CD4-positive, alpha-beta T cell treated with Interleukin-17A for 1 hour (primary cell): ENCODE measurements around the gene GPR141.

ENCODE experiments used
- DNase-seq: peaks from one replicate; pipeline ENCODE4 v3.0.0-alpha.2; 2020

Gene GPR141

DNA sequence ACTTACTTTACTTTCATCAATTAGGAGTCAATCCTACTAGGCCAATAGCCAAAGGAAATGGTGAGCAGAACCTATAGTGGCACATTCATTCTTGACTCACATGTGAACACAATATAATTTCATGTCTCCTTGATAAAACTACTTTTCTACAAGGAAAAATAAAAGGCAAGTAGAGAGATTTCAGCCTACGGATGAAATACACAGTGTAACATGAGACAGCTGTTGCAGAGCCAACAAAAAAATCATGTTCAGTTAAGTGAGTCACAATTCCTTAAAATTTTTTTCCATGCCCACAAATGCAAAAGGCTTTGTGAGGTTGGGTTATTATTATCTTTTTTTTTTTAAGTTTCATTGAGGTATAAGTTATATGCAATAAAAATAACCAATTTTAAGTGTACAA lies 54.8 kb downstream of the GPR141 start:
- no peak for DNase-seq

DNA sequence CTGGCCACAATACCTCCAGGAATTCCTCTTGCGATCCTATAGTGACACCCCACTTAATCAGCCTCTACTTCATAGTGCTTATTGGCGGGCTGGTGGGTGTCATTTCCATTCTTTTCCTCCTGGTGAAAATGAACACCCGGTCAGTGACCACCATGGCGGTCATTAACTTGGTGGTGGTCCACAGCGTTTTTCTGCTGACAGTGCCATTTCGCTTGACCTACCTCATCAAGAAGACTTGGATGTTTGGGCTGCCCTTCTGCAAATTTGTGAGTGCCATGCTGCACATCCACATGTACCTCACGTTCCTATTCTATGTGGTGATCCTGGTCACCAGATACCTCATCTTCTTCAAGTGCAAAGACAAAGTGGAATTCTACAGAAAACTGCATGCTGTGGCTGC lies 56.8 kb downstream of the GPR141 start:
- DNase-seq = no peak

DNA sequence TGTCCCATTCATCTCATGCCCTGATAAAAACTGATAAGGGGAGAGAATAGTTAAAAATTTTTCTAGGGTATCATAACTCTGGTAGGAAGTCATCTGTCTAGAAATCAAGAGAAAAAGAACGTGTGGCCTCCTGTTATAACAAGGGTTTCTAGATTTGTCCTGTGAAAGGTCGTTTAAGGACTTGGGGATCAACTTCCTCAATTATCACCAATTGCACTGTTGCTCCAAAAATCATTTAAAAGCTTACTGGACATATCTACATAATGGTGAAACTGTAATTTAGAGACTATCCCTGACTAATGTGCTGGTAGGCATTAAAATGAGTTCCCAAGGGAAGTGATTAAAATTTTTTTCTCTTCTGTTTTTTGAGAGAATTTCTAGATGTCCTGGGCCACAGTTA lies 58.2 kb downstream of the GPR141 start:
- DNase-seq = no peak

GRCh38 chr7:37751096-37751495 lies 67.5 kb downstream of the GPR141 start:
- no peak for DNase-seq

- DNase-seq = no peak
Observed at GRCh38 chr7:37753398-37754050, 70.0 kb downstream of the GPR141 start.

DNA sequence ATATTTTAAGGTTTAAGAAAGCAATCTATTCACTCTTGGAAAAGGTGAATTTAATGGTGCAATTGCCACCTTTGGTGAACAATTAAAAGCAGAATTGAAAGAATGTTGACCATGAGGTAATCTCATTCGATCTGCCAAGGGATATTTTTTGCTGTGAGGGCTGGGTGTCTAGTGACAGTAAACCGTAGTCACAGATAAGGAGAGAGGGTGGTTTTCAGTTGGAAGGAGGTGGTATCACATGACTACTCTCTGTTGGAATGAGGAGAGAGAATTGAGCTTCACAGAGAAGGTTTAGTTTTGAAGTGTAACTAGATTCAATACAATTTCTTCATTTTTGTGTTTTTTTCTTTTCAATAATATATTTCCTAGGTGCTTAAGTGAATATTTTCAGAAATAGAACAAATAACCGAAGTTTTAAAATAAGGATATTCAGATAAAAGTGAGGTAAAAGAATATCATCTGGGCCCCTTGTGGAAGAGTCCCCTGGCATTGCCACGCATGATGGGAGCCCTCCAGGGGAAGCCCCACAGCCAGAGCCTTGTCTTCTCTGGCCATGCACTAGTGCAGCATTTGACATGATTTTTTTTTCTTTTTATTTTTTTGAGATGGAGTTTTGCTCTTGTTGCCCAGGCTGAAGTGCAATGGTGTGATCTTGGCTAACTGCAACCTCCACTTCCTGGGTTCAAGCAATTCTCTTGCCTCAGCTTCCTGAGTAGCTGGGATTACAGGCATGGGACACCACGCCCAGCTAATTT lies 73.4 kb downstream of the GPR141 start:
- no peak for DNase-seq

DNA sequence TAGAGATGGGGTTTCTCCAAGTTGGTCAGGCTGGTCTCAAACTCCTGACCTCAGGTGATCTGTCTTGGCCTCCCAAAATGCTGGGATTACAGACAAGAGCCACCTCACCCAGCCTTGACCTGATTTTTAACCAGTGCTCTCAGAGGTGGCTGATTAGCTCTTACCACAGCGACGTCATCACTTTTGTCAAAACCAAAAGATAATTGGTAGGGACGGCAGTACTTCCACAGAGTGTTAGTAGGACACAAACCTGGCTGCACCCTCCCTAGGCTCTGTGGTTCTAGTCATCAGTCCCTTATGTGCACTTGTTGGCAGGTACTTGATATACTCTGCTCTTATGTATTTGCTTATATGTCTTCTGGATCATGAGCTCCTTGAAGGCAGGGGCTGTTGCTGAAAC lies 74.0 kb downstream of the GPR141 start:
- no peak for DNase-seq

- DNase-seq = no peak
Observed at GRCh38 chr7:37758501-37759045, 75.0 kb downstream of the GPR141 start.

- DNase-seq = no peak
Observed at GRCh38 chr7:37759526-37759925, 76.0 kb downstream of the GPR141 start.

DNA sequence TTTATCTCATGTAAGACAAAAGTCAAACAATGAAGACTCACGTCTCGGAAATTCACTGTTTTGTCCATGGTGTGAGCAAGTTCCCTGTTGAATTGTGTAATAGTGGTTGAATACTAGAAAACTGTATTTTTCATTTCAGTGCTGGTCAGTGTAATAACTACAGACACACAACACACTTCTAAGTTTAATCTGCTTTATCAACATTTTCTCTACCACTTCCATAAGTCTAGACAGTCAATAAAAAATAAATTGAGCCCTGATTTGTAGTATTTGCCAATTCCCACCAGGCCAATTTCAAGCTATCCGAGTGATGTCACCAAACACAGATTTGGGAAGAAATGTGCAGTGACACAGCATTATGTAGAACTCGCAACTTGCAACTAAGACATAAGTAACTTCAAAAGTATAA lies 81.9 kb downstream of the GPR141 start:
- no peak for DNase-seq

GRCh38 chr7:37765872-37766525 lies 82.4 kb downstream of the GPR141 start:
- DNase-seq = peak; percentile 13

GRCh38 chr7:37768611-37769010 lies 85.0 kb downstream of the GPR141 start:
- no peak for DNase-seq

- no peak for DNase-seq
Observed at GRCh38 chr7:37769291-37769690, 85.7 kb downstream of the GPR141 start.

DNA sequence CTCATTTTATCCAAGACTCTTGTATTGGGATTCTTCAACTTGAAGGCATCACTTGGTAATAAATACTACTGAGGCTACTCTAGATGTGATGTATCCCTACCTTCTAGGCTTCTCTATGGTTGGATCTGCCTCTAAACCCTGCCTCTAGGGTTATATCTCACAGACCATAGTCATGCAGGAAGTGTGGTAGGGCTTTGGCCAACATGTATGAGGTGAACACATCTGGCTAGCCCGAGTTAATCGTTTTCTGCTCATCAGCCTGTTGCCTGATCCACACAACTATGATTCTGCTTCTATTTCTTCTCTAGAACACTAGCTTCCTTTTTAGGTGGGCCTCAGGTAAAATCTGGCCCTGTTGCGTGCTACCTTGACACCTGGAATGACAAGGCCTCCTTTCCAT lies 86.2 kb downstream of the GPR141 start:
- DNase-seq = no peak

DNA sequence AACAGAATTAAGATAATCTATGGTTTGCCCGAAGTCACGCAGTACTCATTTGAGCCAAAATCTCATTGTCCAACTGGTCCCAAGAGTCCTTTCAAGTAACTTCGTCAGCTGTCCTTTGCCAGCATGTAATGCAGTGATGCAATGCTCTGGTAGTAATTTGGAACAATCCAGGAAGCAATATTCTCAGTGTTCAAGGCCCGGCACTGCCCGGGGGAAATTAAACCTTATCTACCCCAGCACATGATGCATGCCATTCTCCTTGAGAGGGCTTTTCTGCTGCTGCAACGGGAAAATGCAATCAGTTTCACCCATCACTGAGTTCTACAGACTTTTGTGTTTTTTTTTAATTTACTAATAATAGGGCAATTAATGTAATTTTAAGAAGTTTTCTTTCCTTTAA lies 87.3 kb downstream of the GPR141 start:
- DNase-seq = no peak

- no peak for DNase-seq
Observed at GRCh38 chr7:37771342-37771741, 87.8 kb downstream of the GPR141 start.

DNA sequence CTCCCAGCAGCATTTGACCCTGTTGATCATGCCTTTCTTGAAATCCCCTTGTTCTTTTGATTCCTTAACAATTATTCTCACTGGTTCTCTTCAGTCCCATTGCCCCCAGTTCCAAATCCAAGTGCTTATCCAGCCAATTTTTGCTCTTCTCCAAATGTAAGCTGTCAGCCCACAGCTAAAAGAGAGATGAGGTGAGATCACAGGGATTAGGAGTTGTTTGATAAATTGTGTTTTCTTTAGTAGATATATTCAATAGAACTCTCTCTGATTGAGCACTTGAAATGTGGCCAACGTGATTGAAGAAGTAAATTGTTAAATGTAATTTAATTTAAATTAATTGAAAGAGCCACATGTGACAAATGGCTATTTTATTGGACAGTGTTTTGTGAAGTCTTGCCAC lies 88.2 kb downstream of the GPR141 start:
- no peak for DNase-seq

GRCh38 chr7:37775921-37776320 lies 92.4 kb downstream of the GPR141 start:
- DNase-seq = no peak

GRCh38 chr7:37781156-37781555 lies 97.6 kb downstream of the GPR141 start:
- no peak for DNase-seq

- DNase-seq = no peak
Observed at GRCh38 chr7:37782166-37782565, 98.6 kb downstream of the GPR141 start.

DNA sequence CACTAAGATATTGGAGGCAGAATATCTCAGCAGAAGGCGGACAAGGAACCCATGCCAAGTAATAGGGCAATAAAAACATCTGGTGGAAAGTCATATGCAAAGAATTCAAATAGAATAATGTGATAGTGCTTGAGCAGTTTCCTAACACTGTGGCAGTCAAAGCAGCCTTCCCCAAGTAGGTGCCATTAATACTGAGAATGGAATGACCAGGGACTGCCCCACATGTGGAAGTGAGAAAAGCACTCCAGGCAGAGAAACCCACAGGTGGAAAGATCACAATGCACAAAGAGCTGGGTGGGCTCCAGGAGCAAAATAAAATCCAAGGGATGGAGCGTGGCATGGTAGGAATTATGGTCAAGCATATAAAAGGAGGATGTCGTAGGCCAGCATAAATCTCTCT lies 100.4 kb downstream of the GPR141 start:
- DNase-seq = no peak

GRCh38 chr7:37786741-37787569 lies 103.4 kb downstream of the GPR141 start:
- DNase-seq = peak; percentile 1
